ENCODE results near the gene RAB11A. TPM values are rescaled to one million over a fixed set of nuclear protein-coding genes. Genes with fewer than 3 reads are reported as not detected.

Gene RAB11A
- total RNA-seq, 2 donors from 2014 or later: 178 to 223 TPM

- no peaks in the 10 kb centered on the region for H3K27me3 ChIP-seq (replicated peaks; ENCODE audit: insufficient read depth)
- no peak for TF ChIP-seq CTCF (IDR thresholded peaks at IDR 0.05)
- no peak for TF ChIP-seq POLR2A (IDR thresholded peaks at IDR 0.05)
- TF ChIP-seq POLR2AphosphoS5 (IDR thresholded peaks at IDR 0.05): no peak
- DNase-seq (ENCODE audit: low spot score): no peak
- H3K4me1 ChIP-seq (replicated peaks): no peaks in the 10 kb centered on the region
- no peaks in the 10 kb centered on the region for H3K36me3 ChIP-seq
- no peaks in the 10 kb centered on the region for H3K9me3 ChIP-seq
- intact Hi-C loops (cut with DNase I): no loop called here
- H3K4me3 ChIP-seq: no peak overlapping the region
- WGBS: 91% methylated on average over 1 of the region's 1 CpG
- H3K27ac ChIP-seq: no peak overlapping the region
Observed at GRCh38 chr15:65937476-65937875, 68.2 kb downstream of the RAB11A start.

GRCh38 chr15:65938604-65939003, 69.3 kb downstream of the RAB11A start:
- Histone ChIP-seq H3K4me1 (replicated peaks) (no peaks in the 10 kb centered on the region), H3K27ac (no peak overlapping the region), H3K36me3 (no peaks in the 10 kb centered on the region), H3K27me3 (replicated peaks; ENCODE audit: insufficient read depth) (no peaks in the 10 kb centered on the region), H3K4me3 (no peak overlapping the region), H3K9me3 (no peaks in the 10 kb centered on the region)
- no peak for TF ChIP-seq POLR2AphosphoS5 (IDR thresholded peaks at IDR 0.05)
- no peak for TF ChIP-seq POLR2A (IDR thresholded peaks at IDR 0.05)
- no peak for TF ChIP-seq CTCF (IDR thresholded peaks at IDR 0.05)
- 77% methylated on average over 4 of the region's 4 CpGs for WGBS
- no peak for DNase-seq (ENCODE audit: low spot score)
- intact Hi-C loops (cut with DNase I): no loop called here

- Histone ChIP-seq H3K27me3 (replicated peaks; ENCODE audit: insufficient read depth) (no peaks in the 10 kb centered on the region), H3K4me1 (replicated peaks) (no peaks in the 10 kb centered on the region), H3K9me3 (no peaks in the 10 kb centered on the region), H3K4me3 (no peak overlapping the region), H3K27ac (no peak overlapping the region), H3K36me3 (no peaks in the 10 kb centered on the region)
- no peak for DNase-seq (ENCODE audit: low spot score)
- intact Hi-C loops (cut with DNase I): no loop called here
- 64% methylated on average over 10 of the region's 10 CpGs for WGBS
- TF ChIP-seq POLR2AphosphoS5 (IDR thresholded peaks at IDR 0.05) (no peak), CTCF (IDR thresholded peaks at IDR 0.05) (no peak), POLR2A (IDR thresholded peaks at IDR 0.05) (no peak)
Observed at GRCh38 chr15:65939901-65940617, 70.8 kb downstream of the RAB11A start.

GRCh38 chr15:65940618-65940909, 71.3 kb downstream of the RAB11A start:
- H3K36me3 ChIP-seq: no peaks in the 10 kb centered on the region
- DNase-seq (ENCODE audit: low spot score): no peak
- no peaks in the 10 kb centered on the region for H3K9me3 ChIP-seq
- H3K4me3 ChIP-seq: no peak overlapping the region
- H3K27me3 ChIP-seq (replicated peaks; ENCODE audit: insufficient read depth): no peaks in the 10 kb centered on the region
- intact Hi-C loops (cut with DNase I): no loop called here
- TF ChIP-seq POLR2AphosphoS5 (IDR thresholded peaks at IDR 0.05): no peak
- no peak for TF ChIP-seq POLR2A (IDR thresholded peaks at IDR 0.05)
- no peak for TF ChIP-seq CTCF (IDR thresholded peaks at IDR 0.05)
- H3K27ac ChIP-seq: no peak overlapping the region
- no peaks in the 10 kb centered on the region for H3K4me1 ChIP-seq (replicated peaks)

Small RNA genes within 50 kb of the gene (small RNA-seq; reads per million reads assigned to genes)
- 0 reads per million in 2 donors for gene RF00026

Other genes starting within 250 kb of the RAB11A start
- 10 to 100 TPM in 1 of 2 donors, 1 to 10 TPM in 1; 8.9 to 14.5 TPM for gene SLC24A1, start 247.6 kb upstream of the RAB11A start, total RNA-seq
- gene DENND4A, start 77.2 kb upstream of the RAB11A start, total RNA-seq: 10 to 100 TPM; 24.5 to 49.6 TPM

Measured in prostate gland (tissue), 2 donors.